ENCODE results near the gene PAK1IP1.
"Not testable (repeated sequence)": the region's sequence is repeated elsewhere in the genome, so short reads cannot be mapped to it uniquely, and the experiment has no call there.

PAK1IP1 gene

DNA sequence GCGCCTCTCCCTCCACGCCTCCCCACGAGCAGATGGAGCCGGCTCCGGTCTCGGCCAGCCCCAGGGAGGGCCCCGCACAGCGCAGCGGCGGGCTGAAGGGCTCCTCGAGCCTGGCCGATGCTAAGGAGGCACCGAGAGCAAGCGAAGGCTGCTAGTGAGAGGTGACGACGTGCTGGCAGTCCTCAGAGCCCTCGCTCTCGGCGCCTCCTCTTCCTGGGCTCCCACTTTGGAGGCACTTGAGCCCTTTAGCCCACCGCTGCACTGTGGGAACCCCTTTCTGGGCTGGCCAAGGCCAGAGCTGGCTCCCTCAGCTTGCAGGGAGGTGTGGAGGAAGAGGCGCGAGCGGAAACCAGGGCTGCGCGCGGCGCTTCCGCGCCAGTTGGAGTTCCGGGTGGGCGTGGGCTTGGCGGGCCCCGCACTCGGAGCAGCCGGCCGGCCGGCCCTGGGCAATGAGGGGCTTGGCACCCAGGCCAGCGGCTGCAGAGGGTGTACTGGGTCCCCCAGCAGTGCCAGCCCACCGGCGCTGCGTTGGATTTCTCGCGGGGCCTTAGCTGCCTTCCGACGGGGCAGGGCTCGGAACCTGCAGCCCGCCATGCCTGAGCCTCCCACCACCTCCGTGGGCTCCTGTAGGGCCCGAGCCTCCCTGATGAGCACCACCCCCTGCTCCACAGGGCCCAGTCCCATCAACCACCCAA is 25.6 kb downstream of the PAK1IP1 start:
- H3K9ac ChIP-seq = peak overlapping the region; percentile 69 to 83 (median 79)
- peak overlapping the region; percentile 64 to 77 (median 68) for H3K4me3 ChIP-seq
- H3K4me2 ChIP-seq = peak overlapping the region; percentile 78 to 96 (median 93)
- TF ChIP-seq Cebpa-rat (IDR thresholded peaks at IDR 0.05) = no peak
- peaks cover 22 to 36% (median 31%) of the 10 kb centered on the region in 11 experiments for H3K9me3 ChIP-seq (replicated peaks in 1 of 11)
- H3K27me3 ChIP-seq = no peaks in the 10 kb centered on the region
- peaks cover 0 to 22% (median 7%) of the 10 kb centered on the region in 11 experiments; a peak in 13 of 22 replicates for H3K36me3 ChIP-seq
- H3K27ac ChIP-seq = peak overlapping the region; percentile 67 to 88 (median 80)
- no peaks in the 10 kb centered on the region for H4K20me1 ChIP-seq
- peaks cover 29 to 50% (median 41%) of the 10 kb centered on the region in 10 experiments for H3K4me1 ChIP-seq

DNA sequence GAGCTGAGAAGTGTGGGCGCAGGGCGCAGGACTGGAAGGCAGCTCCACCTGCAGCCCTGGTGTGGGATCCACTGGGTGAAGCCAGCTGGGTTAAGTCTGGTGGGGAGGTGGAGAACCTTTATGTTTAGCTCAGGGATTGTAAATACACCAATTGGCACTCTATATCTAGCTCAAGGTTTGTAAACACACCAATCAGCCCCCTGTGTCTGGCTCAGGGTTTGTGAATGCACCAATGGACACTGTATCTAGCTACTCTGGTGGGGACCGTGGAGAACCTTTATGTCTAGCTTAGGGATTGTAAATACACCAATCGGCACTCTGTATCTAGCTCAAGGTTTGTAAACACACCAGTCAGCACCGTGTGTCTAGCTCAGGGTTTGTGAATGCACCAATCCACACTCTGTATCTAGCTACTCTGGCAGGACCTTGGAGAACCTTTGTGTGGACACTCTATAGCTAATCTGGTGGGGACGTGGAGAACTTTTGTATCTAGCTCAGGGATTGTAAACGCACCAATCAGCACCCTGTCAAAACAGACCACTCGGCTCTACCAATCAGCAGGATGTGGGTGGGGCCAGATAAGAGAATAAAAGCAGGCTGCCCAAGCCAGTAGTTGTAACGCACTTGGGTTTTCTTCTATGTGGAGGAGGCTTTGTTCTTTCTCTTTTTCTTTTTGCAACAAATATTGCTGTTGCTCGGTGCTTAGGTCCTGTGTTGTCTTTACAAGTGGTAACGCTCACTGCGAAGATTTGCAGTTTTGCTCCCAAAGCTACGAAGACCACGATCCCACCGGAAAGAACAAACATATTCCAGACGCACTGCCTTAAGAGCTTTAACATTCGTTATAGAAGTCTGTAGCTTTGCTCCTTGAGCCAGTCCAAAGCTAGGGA is 26.4 kb downstream of the PAK1IP1 start:
- peak overlapping the region; percentile 64 to 77 (median 68) for H3K4me3 ChIP-seq
- peak overlapping the region; percentile 81 to 96 (median 93) for H3K4me2 ChIP-seq
- H3K27ac ChIP-seq = peak overlapping the region; percentile 67 to 88 (median 80)
- peaks cover 22 to 36% (median 31%) of the 10 kb centered on the region in 11 experiments for H3K9me3 ChIP-seq (replicated peaks in 1 of 11)
- H3K36me3 ChIP-seq = peaks cover 6 to 30% (median 15%) of the 10 kb centered on the region in 11 experiments; a peak in 17 of 22 replicates
- peaks cover 29 to 51% (median 41%) of the 10 kb centered on the region in 10 experiments for H3K4me1 ChIP-seq
- not testable (repeated sequence) for H3K27me3 ChIP-seq, H4K20me1 ChIP-seq
- peak overlapping the region; percentile 69 to 83 (median 79) for H3K9ac ChIP-seq

DNA sequence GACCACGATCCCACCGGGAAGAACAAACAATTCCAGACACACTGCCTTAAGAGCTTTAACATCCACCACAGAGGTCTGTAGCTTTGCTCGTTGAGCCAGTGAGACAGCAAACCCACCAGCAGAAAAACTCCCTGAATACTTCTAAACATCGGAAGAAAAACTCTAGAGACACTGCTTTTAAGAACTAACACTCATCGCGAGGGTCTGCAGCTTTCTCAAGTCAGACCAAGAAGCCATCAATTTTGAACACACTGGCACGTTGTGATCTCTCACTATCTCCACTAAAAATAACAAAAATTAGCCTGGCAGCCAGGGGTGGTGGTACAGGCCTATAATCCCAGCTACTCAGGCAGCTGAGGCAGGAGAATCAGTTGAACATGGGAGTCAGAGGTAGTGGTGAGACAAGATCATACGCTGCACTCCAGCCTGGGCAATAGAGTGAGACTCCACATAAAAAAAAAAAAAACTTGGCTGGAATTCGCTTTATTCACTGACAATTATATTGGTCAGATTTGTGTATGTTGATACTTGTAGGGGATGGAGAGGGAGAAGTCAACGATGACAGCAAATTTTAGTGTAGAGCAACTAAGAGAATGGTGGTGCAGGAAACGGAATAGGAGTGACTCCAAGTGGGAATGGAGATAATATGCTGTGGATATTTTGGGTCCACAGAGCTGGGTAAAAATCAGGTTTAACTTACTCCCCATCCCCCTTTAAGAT is 27.2 kb downstream of the PAK1IP1 start:
- peak overlapping the region; percentile 37 to 84 (median 77); a peak in 19 of 22 replicates for H3K27ac ChIP-seq
- peaks cover 7 to 32% (median 19%) of the 10 kb centered on the region in 11 experiments; a peak in 17 of 22 replicates for H3K36me3 ChIP-seq

DNA sequence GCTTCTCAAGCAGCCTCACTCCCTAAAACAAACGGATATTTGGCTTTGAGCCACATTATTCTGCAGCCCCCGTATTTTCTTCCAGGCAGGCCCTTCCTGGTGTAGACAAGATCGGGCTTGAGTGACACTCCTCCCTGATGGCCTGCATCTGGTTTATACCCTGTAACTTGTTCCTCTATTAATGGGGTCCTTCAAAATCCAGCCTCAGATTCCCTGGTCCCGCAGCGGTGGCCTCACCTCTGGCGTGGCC is 27.7 kb downstream of the PAK1IP1 start:
- H3K4me3 ChIP-seq = peak overlapping the region; percentile 63 to 75 (median 70)
- H3K9ac ChIP-seq = peak overlapping the region; percentile 58 to 86 (median 81)
- H3K27ac ChIP-seq = peak overlapping the region; percentile 37 to 84 (median 77); a peak in 21 of 22 replicates
- peaks cover 22 to 35% (median 31%) of the 10 kb centered on the region in 11 experiments for H3K9me3 ChIP-seq (replicated peaks in 1 of 11)
- H4K20me1 ChIP-seq = no peaks in the 10 kb centered on the region
- TF ChIP-seq Cebpa-rat (IDR thresholded peaks at IDR 0.05) = no peak
- no peaks in the 10 kb centered on the region for H3K27me3 ChIP-seq
- H3K4me1 ChIP-seq = peaks cover 29 to 64% (median 44%) of the 10 kb centered on the region in 10 experiments
- peak overlapping the region; percentile 77 to 96 (median 90) for H3K4me2 ChIP-seq
- peaks cover 7 to 33% (median 19%) of the 10 kb centered on the region in 11 experiments; a peak in 17 of 22 replicates for H3K36me3 ChIP-seq

More for the DNA sequence above, 27.2 kb downstream of the PAK1IP1 start:
- H3K27me3 ChIP-seq = no peaks in the 10 kb centered on the region
- H3K4me1 ChIP-seq = peaks cover 29 to 59% (median 43%) of the 10 kb centered on the region in 10 experiments
- peak overlapping the region; percentile 77 to 96 (median 90) for H3K4me2 ChIP-seq
- peak overlapping the region; percentile 58 to 86 (median 81) for H3K9ac ChIP-seq
- peak overlapping the region; percentile 63 to 75 (median 70) for H3K4me3 ChIP-seq
- no peaks in the 10 kb centered on the region for H4K20me1 ChIP-seq
- H3K9me3 ChIP-seq (replicated peaks in 1 of 11) = peaks cover 22 to 36% (median 31%) of the 10 kb centered on the region in 11 experiments
- no peak for TF ChIP-seq Cebpa-rat (IDR thresholded peaks at IDR 0.05)

DNA sequence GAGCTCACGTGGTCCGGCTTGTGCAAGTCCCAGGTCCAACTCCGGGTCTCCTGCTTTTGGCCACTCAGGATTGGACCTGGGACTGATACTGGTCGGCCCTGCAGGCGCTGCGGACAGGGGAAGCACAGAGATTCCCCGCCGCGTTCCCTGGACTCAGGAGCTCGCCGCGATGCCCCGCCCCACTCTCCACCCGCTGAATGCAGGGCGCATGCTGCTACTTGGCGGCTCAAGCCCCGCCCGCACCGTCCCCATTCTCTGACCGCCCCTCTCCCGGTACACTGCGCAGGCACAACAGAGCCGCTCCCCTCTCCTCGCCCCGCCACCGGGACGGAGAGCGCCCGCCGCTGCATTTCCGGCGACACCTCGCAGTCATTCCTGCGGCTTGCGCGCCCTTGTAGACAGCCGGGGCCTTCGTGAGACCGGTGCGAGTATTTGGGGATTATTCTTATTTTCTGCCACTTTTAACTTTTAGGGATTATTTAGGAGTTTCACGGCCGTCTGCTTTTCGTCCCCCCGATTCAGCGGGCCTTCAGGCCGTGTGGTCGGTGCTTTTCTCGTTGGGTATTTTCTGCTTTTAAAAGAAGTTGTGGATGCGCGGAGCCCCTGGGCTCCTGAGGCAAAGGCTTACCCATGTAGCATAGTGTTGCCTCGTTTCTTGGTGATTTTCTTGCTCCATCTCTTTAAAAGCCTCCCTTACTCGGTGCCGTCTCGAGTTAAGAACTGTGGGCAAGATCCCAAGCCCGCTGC is 28.2 kb downstream of the PAK1IP1 start, which contains the start of gene TMEM14C:
Gene TMEM14C, plus strand, starts transcription at position 251 of the 747 bp plus-strand sequence. CDS start 1,544 bp downstream, outside the sequence.
- no peak for TF ChIP-seq Cebpa-rat (IDR thresholded peaks at IDR 0.05)
- H4K20me1 ChIP-seq = no peaks in the 10 kb centered on the region
- H3K4me1 ChIP-seq = peaks cover 34 to 67% (median 48%) of the 10 kb centered on the region in 10 experiments
- peaks cover 7 to 37% (median 19%) of the 10 kb centered on the region in 11 experiments; a peak in 17 of 22 replicates for H3K36me3 ChIP-seq
- peak within 1 kb of the TSS; percentile 63 to 75 (median 70) for H3K4me3 ChIP-seq
- peak within 1 kb of the TSS; percentile 77 to 96 (median 90) for H3K4me2 ChIP-seq
- peak within 1 kb of the TSS; percentile 55 to 84 (median 77) for H3K27ac ChIP-seq
- peak within 1 kb of the TSS; percentile 74 to 86 (median 81) for H3K9ac ChIP-seq
- H3K27me3 ChIP-seq = no peaks in the 10 kb centered on the region
- H3K9me3 ChIP-seq (replicated peaks in 1 of 11) = peaks cover 18 to 30% (median 26%) of the 10 kb centered on the region in 11 experiments

DNA sequence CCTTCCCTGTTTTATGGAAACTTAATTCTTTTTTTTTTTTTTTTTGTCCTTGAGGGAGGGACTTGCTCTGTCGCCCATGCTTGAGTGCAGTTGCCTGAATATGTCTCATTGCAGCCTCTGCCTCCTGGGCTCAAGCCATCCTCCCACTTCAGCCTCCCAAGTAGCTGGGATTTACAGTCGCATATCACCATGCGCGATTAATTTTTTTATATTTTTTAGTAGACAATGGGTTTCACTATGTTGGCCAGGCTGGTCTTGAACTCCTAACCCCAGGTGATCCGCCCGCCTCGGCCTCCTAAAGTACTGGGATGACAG is 28.8 kb downstream of the PAK1IP1 start:
- no peak for TF ChIP-seq Cebpa-rat (IDR thresholded peaks at IDR 0.05)
- Histone ChIP-seq H3K36me3 (peaks cover 11 to 37% (median 21%) of the 10 kb centered on the region in 11 experiments; a peak in 19 of 22 replicates), H3K9ac (peak overlapping the region; percentile 74 to 86 (median 81)), H3K4me2 (peak overlapping the region; percentile 77 to 96 (median 90)), H3K27me3 (no peaks in the 10 kb centered on the region), H3K9me3 (replicated peaks in 1 of 11) (peaks cover 13 to 25% (median 21%) of the 10 kb centered on the region in 11 experiments), H3K4me1 (peaks cover 38 to 72% (median 53%) of the 10 kb centered on the region in 10 experiments), H4K20me1 (no peaks in the 10 kb centered on the region), H3K27ac (peak overlapping the region; percentile 55 to 84 (median 77)), H3K4me3 (peak overlapping the region; percentile 63 to 75 (median 70))

DNA sequence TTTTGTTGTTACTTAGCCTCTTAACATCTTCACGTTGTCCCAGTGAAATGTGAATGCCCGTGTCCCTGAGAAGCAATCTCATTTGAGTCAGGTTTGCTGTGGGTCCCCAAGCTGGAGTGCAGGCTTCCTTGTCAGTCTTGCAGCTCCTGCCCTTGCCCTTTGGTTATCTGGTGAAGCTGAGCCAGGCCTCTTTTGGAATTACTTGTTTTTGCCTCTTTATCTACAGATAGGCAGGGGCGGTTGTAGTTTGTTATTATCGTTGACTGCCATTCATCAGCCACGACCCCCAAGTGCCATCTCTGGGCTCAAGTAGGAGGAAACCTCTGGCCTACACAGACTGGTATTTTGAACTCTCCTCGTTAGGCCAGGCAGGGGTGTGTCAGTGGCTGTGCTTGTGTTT is 30.3 kb downstream of the PAK1IP1 start:
- H3K36me3 ChIP-seq = peaks cover 22 to 48% (median 36%) of the 10 kb centered on the region in 11 experiments
- H3K9me3 ChIP-seq (replicated peaks in 1 of 11) = peaks cover 0 to 10% (median 6%) of the 10 kb centered on the region in 11 experiments; a peak in 14 of 22 replicates
- peaks cover 38 to 77% (median 50%) of the 10 kb centered on the region in 10 experiments for H3K4me1 ChIP-seq
- no peak for TF ChIP-seq Cebpa-rat (IDR thresholded peaks at IDR 0.05)
- H4K20me1 ChIP-seq = no peaks in the 10 kb centered on the region
- peak overlapping the region in 6 of 11 experiments; percentile 85 to 96 (median 94); a peak in 7 of 22 replicates for H3K4me2 ChIP-seq
- no peak overlapping the region for H3K4me3 ChIP-seq
- no peaks in the 10 kb centered on the region for H3K27me3 ChIP-seq
- H3K9ac ChIP-seq = no peak overlapping the region
- H3K27ac ChIP-seq = no peak overlapping the region

DNA sequence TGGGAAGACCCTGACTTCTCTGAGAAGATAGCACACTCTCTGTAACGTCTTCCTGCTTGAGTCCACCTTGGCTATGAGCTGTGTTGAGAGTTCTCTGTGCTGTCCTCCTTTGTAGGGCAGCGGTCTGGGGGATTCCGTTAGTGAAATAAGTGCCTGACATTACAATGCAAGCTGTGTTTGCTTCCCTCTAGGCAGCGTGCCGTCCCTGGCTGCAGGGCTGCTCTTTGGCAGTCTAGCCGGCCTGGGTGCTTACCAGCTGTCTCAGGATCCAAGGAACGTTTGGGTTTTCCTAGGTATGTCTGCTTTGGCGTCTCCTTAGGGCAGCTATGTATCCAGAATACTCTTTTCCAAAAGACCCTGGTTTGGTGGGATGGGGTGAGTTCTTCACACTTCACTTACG is 30.9 kb downstream of the PAK1IP1 start:
- H3K36me3 ChIP-seq = peaks cover 22 to 54% (median 41%) of the 10 kb centered on the region in 11 experiments

More for the DNA sequence above, 30.9 kb downstream of the PAK1IP1 start:
- H3K27me3 ChIP-seq = no peaks in the 10 kb centered on the region
- H4K20me1 ChIP-seq = no peaks in the 10 kb centered on the region
- no peak overlapping the region for H3K9ac ChIP-seq
- H3K27ac ChIP-seq = no peak overlapping the region
- peaks cover 0 to 8% (median 5%) of the 10 kb centered on the region in 11 experiments; a peak in 4 of 22 replicates for H3K9me3 ChIP-seq (replicated peaks in 1 of 11)
- H3K4me1 ChIP-seq = peaks cover 36 to 81% (median 48%) of the 10 kb centered on the region in 10 experiments
- TF ChIP-seq Cebpa-rat (IDR thresholded peaks at IDR 0.05) = no peak
- H3K4me3 ChIP-seq = no peak overlapping the region
- H3K4me2 ChIP-seq = no peak overlapping the region

All from BLaER1 treated with 17β-estradiol and CSF1 and Interleukin-3, amounts not matched to agents 10 nM and 100 nM (cell line).